Testis (tissue), 3 donors: ENCODE results near the gene DISP2. TPM values are rescaled to one million over a fixed set of nuclear protein-coding genes. Genes with fewer than 3 reads are reported as not detected.
A peak's percentile ranks its signal among the peaks of the same experiment; 100 is the strongest.

Experiments
- DNase-seq: peaks from one replicate; pipeline ENCODE4 v3.0.0-alpha.2; 2019
- H3K27ac ChIP-seq, 2 donors: fragments of 200-600 bp; sonication (generic); one replicate each; pipeline ENCODE4 v1.5.1; 2019
- H3K27me3 ChIP-seq: fragments of 200-600 bp; sonication (generic); one replicate; pipeline ENCODE4 v1.5.1; 2019
- H3K36me3 ChIP-seq: fragments of 200-600 bp; sonication (generic); one replicate; pipeline ENCODE4 v1.5.1; 2017; ENCODE audit warnings: low read depth; ENCODE audit errors: missing control alignments
- H3K4me1 ChIP-seq: fragments of 200-600 bp; sonication (generic); one replicate; pipeline ENCODE4 v1.5.1; 2019
- H3K4me3 ChIP-seq, 2 donors: fragments of 200-600 bp; sonication (generic); one replicate each; pipeline ENCODE4 v1.5.1; 2017 to 2019
- H3K9me3 ChIP-seq: fragments of 200-600 bp; sonication (generic); one replicate; pipeline ENCODE4 v1.5.1; 2017
- CTCF ChIP-seq, 3 experiments: fragments of 450-650 bp in 2 of 3; fragments of 200-600 bp in 1 of 3; sonication (generic) in 1 of 3; IDR thresholded peaks; one replicate each; pipeline ENCODE4 v1.5.1; 2016 to 2019; ENCODE audit warnings: antibody characterized with exemption in 3 of 3, mild to moderate bottlenecking in 2 of 3, moderate library complexity in 1 of 3
- POLR2A ChIP-seq: fragments of 450-650 bp; IDR thresholded peaks from one replicate; pipeline ENCODE4 v1.6.1; 2017; ENCODE audit warnings: antibody characterized with exemption, mild to moderate bottlenecking, moderate library complexity
- WGBS, 2 donors: methylation state at CpG; one replicate each; pipeline ENCODE4 v1.1.5; 2018; 5-methylcytosine and 5-hydroxymethylcytosine counted together
- intact Hi-C: fragments of 100-400 bp; cut with DNase I; formaldehyde crosslinking; loops from one replicate; pipeline ENCODE4 v1.15.1; 2023; ENCODE audit warnings: low total_unique reads
- polyA plus RNA-seq: library from polyadenylated mRNA; stranded (reverse); fragments of 350-450 nt; fragmentation: Illumina TruSeq; extraction: RNeasy Lipid Tissue Mini Kit (QIAGEN cat#74804); gene quantifications from one replicate; pipeline ENCODE4 v1.2.3, GENCODE V29; 2014; ENCODE audit warnings: low read depth, low replicate concordance; ENCODE audit not compliant: insufficient read depth
- total RNA-seq, 2 donors: library from RNA; depleted of rRNA; stranded (reverse); fragments of >200 nt; gene quantifications; one replicate each; pipeline ENCODE4 v1.2.3, GENCODE V29; 2016

The DISP2 gene
- total and polyA plus RNA-seq, 3 donors from 2014 or later: 3.0 to 7.6 (median 4.4) TPM

- no peak overlapping the region for H3K4me3 ChIP-seq
- DNase-seq: peak; percentile 85
- 11 to 12% methylated on average over 19 to 31 of the region's 31 CpGs for WGBS, 2 donors
Measured at GRCh38 chr15:40421246-40422157, 63.5 kb downstream of the DISP2 start.

GRCh38 chr15:40424483-40425115 is 66.6 kb downstream of the DISP2 start:
- Histone ChIP-seq H3K4me3 (no peak overlapping the region), H3K27me3 (no peaks in the 10 kb centered on the region), H3K9me3 (no peaks in the 10 kb centered on the region), H3K36me3 (no peaks in the 10 kb centered on the region), H3K27ac (no peak overlapping the region), H3K4me1 (peaks cover 23% of the 10 kb centered on the region)
- no peak for DNase-seq
- intact Hi-C loops: loop anchor here (10.0 kb wide), 1 partner anchor 140 kb away; the partner anchor contains the start of gene ANKRD63
- TF ChIP-seq CTCF (IDR thresholded peaks at IDR 0.05): no peak
- TF ChIP-seq POLR2A: no peak
- 92 to 97% methylated on average over 6 of the region's 6 CpGs for WGBS, 2 donors

More at GRCh38 chr15:40421246-40422157, 63.5 kb downstream of the DISP2 start:
- Histone ChIP-seq H3K9me3 (no peaks in the 10 kb centered on the region), H3K27ac (no peak overlapping the region), H3K27me3 (no peaks in the 10 kb centered on the region), H3K4me1 (peaks cover 23% of the 10 kb centered on the region), H3K36me3 (no peaks in the 10 kb centered on the region)
- TF ChIP-seq CTCF (IDR thresholded peaks at IDR 0.05): peak; percentile 87 to 93 (median 89)
- TF ChIP-seq POLR2A: no peak
- intact Hi-C loops: loop anchor here (10.0 kb wide), 1 partner anchor 137 kb away; the partner anchor contains the start of gene ANKRD63

- Histone ChIP-seq H3K36me3 (no peaks in the 10 kb centered on the region), H3K27ac (no peak overlapping the region), H3K4me1 (peaks cover 14% of the 10 kb centered on the region), H3K9me3 (no peaks in the 10 kb centered on the region), H3K4me3 (no peak overlapping the region), H3K27me3 (no peaks in the 10 kb centered on the region)
- no peak for DNase-seq
- intact Hi-C loops: loop anchor here (10.0 kb wide), 1 partner anchor 141 kb away; the partner anchor contains the start of gene ANKRD63
- WGBS, 2 donors: 78 to 80% methylated on average over 5 of the region's 5 CpGs
- no peak for TF ChIP-seq CTCF (IDR thresholded peaks at IDR 0.05)
- TF ChIP-seq POLR2A: no peak
Measured at GRCh38 chr15:40425681-40426080, 67.7 kb downstream of the DISP2 start.

GRCh38 chr15:40427188-40427587 is 69.2 kb downstream of the DISP2 start:
- no peaks in the 10 kb centered on the region for H3K9me3 ChIP-seq
- H3K4me1 ChIP-seq: no peaks in the 10 kb centered on the region
- no peaks in the 10 kb centered on the region for H3K36me3 ChIP-seq
- no peak overlapping the region for H3K4me3 ChIP-seq
- H3K27ac ChIP-seq: no peak overlapping the region
- intact Hi-C loops: loop anchor here (10.0 kb wide), 1 partner anchor 142 kb away; the partner anchor contains the start of gene ANKRD63
- WGBS, 2 donors: 79 to 96% methylated on average over 9 of the region's 9 CpGs
- H3K27me3 ChIP-seq: no peaks in the 10 kb centered on the region
- no peak for TF ChIP-seq CTCF (IDR thresholded peaks at IDR 0.05)
- no peak for TF ChIP-seq POLR2A
- DNase-seq: no peak
